ENCODE data around the gene ZNF567. TPM values are rescaled to one million over a fixed set of nuclear protein-coding genes. Genes with fewer than 3 reads are reported as not detected.

ZNF567 gene
- total RNA-seq, 1 donor from 2014 or later, result 15.0 TPM

GRCh38 chr19:36668646-36669045 is 18.8 kb upstream of the ZNF567 start:
- POLR2A ChIA-PET, result no interaction called here
- peaks cover 10% of the 10 kb centered on the region for H3K9me3 Mint-ChIP-seq
- peaks cover 31% of the 10 kb centered on the region for H3K4me1 Mint-ChIP-seq
- H3K36me3 Mint-ChIP-seq (ENCODE audit: low read depth), result peaks cover 55% of the 10 kb centered on the region
- no peak for TF ChIP-seq CTCF (IDR thresholded peaks at IDR 0.05)
- no peaks in the 10 kb centered on the region for H3K27me3 Mint-ChIP-seq
- intact Hi-C loops (cut with micrococcal nuclease), result loop anchor here (5.0 kb wide), 1 partner anchor 61 kb away; the partner anchor contains the start of gene ZNF382
- peak overlapping the region; percentile 45 for H3K4me3 Mint-ChIP-seq
- H3K27ac Mint-ChIP-seq, result no peak overlapping the region
- CTCF ChIA-PET, result no interaction called here
- ATAC-seq (ENCODE audit: low read depth), result no peak
- DNase-seq, result no peak

- Mint-ChIP-seq H3K4me3 (no peak overlapping the region), H3K27ac (no peak overlapping the region), H3K36me3 (ENCODE audit: low read depth) (peaks cover 39% of the 10 kb centered on the region), H3K4me1 (peaks cover 13% of the 10 kb centered on the region), H3K27me3 (no peaks in the 10 kb centered on the region), H3K9me3 (peaks cover 6% of the 10 kb centered on the region)
- CTCF ChIA-PET, result no interaction called here
- no peak for TF ChIP-seq CTCF (IDR thresholded peaks at IDR 0.05)
- DNase-seq, result no peak
- intact Hi-C loops (cut with micrococcal nuclease), result no loop called here
- POLR2A ChIA-PET, result no interaction called here
- ATAC-seq (ENCODE audit: low read depth), result no peak
Measured at GRCh38 chr19:36672368-36672767, 15.0 kb upstream of the ZNF567 start.

- intact Hi-C loops (cut with micrococcal nuclease), result no loop called here
- no peak overlapping the region for H3K27ac Mint-ChIP-seq
- TF ChIP-seq CTCF (IDR thresholded peaks at IDR 0.05), result no peak
- DNase-seq (no peak), ATAC-seq (ENCODE audit: low read depth) (no peak)
- peaks cover 52% of the 10 kb centered on the region for H3K36me3 Mint-ChIP-seq (ENCODE audit: low read depth)
- H3K4me1 Mint-ChIP-seq, result peaks cover 2% of the 10 kb centered on the region
- ChIA-PET POLR2A (no interaction called here), CTCF (no interaction called here)
- H3K9me3 Mint-ChIP-seq, result peaks cover 14% of the 10 kb centered on the region
- H3K27me3 Mint-ChIP-seq, result no peaks in the 10 kb centered on the region
- no peak overlapping the region for H3K4me3 Mint-ChIP-seq
Measured at GRCh38 chr19:36674201-36674600, 13.2 kb upstream of the ZNF567 start.

GRCh38 chr19:36679455-36679854 is 8.0 kb upstream of the ZNF567 start:
- CTCF ChIA-PET, result no interaction called here
- Mint-ChIP-seq H3K27me3 (no peaks in the 10 kb centered on the region), H3K27ac (no peak overlapping the region), H3K9me3 (peaks cover 13% of the 10 kb centered on the region), H3K4me1 (no peaks in the 10 kb centered on the region), H3K4me3 (no peak overlapping the region), H3K36me3 (ENCODE audit: low read depth) (peaks cover 46% of the 10 kb centered on the region)
- ATAC-seq (ENCODE audit: low read depth) (no peak), DNase-seq (no peak)
- intact Hi-C loops (cut with micrococcal nuclease), result no loop called here
- TF ChIP-seq CTCF (IDR thresholded peaks at IDR 0.05), result no peak
- POLR2A ChIA-PET, result no interaction called here

GRCh38 chr19:36685835-36686234 is 1.6 kb upstream of the ZNF567 start:
- intact Hi-C loops (cut with micrococcal nuclease), result loop anchor here (2.0 to 10.0 kb wide), 5 partner anchors 87 to 781 kb away; partner anchors contain the start of genes ZNF345, ZNF383, ZNF420 and ZNF569
- ATAC-seq (ENCODE audit: low read depth) (no peak), DNase-seq (no peak)
- Mint-ChIP-seq H3K27ac (no peak overlapping the region), H3K4me1 (peaks cover 34% of the 10 kb centered on the region), H3K36me3 (ENCODE audit: low read depth) (peaks cover 52% of the 10 kb centered on the region), H3K27me3 (no peaks in the 10 kb centered on the region), H3K4me3 (peak overlapping the region; percentile 98), H3K9me3 (peaks cover 3% of the 10 kb centered on the region)
- ChIA-PET POLR2A (interaction anchor here (0.6 to 1.9 kb wide), 4 partner anchors 81 to 334 kb away, joined by 3 to 10 read pairs (median 6); partner anchors contain the start of genes ZNF382 and ZNF529), CTCF (no interaction called here)
- TF ChIP-seq CTCF (IDR thresholded peaks at IDR 0.05), result no peak

Measured in activated B cell treated with CpG ODN at 0.5 μM for 24 hours (primary cell).